Peyer's patch (tissue), 4 donors: Measurements from ENCODE around the gene USP22. TPM values are rescaled to one million over a fixed set of nuclear protein-coding genes. Genes with fewer than 3 reads are reported as not detected.

Experiments
- DNase-seq, 3 donors: peaks; one replicate each; pipeline ENCODE4 v3.0.0-alpha.2; 2017 to 2019
- H3K27ac ChIP-seq, 4 donors: fragments of 200-600 bp; sonication (generic); one replicate each; pipeline ENCODE4 v1.5.1; 2016 to 2019
- H3K27me3 ChIP-seq, 2 donors: fragments of 200-600 bp; sonication (generic); one replicate each; pipeline ENCODE4 v1.5.1; 2019
- H3K36me3 ChIP-seq, 3 donors: fragments of 200-600 bp; sonication (generic); one replicate each; pipeline ENCODE4 v1.5.1; 2016 to 2019
- H3K4me1 ChIP-seq, 4 donors: fragments of 200-600 bp; sonication (generic); one replicate each; pipeline ENCODE4 v1.5.1; 2016 to 2019
- H3K4me3 ChIP-seq, 4 donors: fragments of 200-600 bp; sonication (generic); 1 replicate in 3 of 4; 2 replicates in 1 of 4; pipeline ENCODE4 v1.5.1; 2016 to 2019; ENCODE audit warnings: mild to moderate bottlenecking in 1 of 4
- H3K9me3 ChIP-seq, 4 donors: fragments of 200-600 bp; sonication (generic); one replicate each; pipeline ENCODE4 v1.5.1; 2016 to 2019; ENCODE audit warnings: mild to moderate bottlenecking in 1 of 4
- POLR2A ChIP-seq, 2 donors: fragments of 450-650 bp; IDR thresholded peaks; one replicate each; pipeline ENCODE4 v1.5.1; 2017; ENCODE audit warnings: antibody characterized with exemption in 2 of 2, mild to moderate bottlenecking in 2 of 2, moderate library complexity in 2 of 2
- total RNA-seq, 4 donors: library from RNA; depleted of rRNA; stranded (reverse); fragments of >200 nt; gene quantifications; one replicate each; pipeline ENCODE4 v1.1.0, GENCODE V29; 2016
- TF ChIP-seq, protein P1 (sequence below), 6 experiments: fragments of 450-650 bp in 4 of 6; fragments of 200-600 bp in 2 of 6; sonication (generic) in 1 of 6; IDR thresholded peaks; one replicate each; pipeline ENCODE4 v1.5.1; 2017 to 2019; ENCODE audit warnings: antibody characterized with exemption in 6 of 6, mild to moderate bottlenecking in 3 of 6, moderate library complexity in 1 of 6

The USP22 gene
- total RNA-seq, 4 donors from 2014 or later, result 125 to 229 (median 146) TPM

DNA sequence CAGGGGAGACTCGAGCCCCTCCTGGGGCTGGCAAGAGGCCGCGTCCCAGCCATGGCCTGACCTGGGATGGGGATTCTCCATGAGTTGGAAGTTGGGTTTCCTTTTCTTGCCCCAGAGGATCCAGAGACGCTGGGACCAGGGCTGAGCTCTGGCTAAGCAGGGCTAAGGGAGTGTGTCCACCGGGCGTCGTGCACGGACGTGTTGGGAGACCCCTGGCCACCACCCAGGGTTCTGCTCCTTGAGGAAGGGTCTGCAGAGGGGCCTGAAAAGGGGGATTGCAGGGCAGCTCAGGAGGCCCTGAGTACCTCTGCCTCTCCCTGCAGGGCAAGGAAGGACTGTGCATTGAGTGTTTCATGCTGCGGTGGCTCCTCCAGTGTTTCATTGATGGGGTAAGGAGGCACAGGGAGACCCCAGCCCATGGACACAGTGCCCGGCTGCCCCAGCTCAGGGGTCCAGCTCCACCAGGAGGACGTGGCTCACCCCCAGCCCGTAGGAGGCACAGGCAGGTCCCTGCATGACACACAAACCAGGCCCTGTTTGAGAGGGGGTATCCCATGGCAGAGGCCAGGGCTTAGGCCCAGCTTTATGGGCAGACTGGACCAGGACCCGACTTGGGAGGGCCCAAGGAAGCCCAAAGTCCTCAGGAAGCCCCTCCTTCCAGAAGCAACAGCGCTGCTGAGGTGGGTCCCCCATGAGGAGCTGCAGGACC is 47.5 kb downstream of the USP22 start:
- H3K4me1 ChIP-seq, result peaks cover 0 to 16% (median 0%) of the 10 kb centered on the region in 4 donors
- DNase-seq, result peak in 2 of 3 donors; percentile 38 to 42
- H3K9me3 ChIP-seq, result no peaks in the 10 kb centered on the region
- H3K27me3 ChIP-seq, result no peaks in the 10 kb centered on the region
- H3K27ac ChIP-seq, result no peak overlapping the region
- peaks cover 0 to 10% (median 0%) of the 10 kb centered on the region in 3 donors for H3K36me3 ChIP-seq
- no peak for TF ChIP-seq POLR2A (IDR thresholded peaks at IDR 0.05)
- TF ChIP-seq, protein P1, sequence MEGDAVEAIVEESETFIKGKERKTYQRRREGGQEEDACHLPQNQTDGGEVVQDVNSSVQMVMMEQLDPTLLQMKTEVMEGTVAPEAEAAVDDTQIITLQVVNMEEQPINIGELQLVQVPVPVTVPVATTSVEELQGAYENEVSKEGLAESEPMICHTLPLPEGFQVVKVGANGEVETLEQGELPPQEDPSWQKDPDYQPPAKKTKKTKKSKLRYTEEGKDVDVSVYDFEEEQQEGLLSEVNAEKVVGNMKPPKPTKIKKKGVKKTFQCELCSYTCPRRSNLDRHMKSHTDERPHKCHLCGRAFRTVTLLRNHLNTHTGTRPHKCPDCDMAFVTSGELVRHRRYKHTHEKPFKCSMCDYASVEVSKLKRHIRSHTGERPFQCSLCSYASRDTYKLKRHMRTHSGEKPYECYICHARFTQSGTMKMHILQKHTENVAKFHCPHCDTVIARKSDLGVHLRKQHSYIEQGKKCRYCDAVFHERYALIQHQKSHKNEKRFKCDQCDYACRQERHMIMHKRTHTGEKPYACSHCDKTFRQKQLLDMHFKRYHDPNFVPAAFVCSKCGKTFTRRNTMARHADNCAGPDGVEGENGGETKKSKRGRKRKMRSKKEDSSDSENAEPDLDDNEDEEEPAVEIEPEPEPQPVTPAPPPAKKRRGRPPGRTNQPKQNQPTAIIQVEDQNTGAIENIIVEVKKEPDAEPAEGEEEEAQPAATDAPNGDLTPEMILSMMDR (IDR thresholded peaks at IDR 0.05), result no peak
- no peak overlapping the region for H3K4me3 ChIP-seq

DNA sequence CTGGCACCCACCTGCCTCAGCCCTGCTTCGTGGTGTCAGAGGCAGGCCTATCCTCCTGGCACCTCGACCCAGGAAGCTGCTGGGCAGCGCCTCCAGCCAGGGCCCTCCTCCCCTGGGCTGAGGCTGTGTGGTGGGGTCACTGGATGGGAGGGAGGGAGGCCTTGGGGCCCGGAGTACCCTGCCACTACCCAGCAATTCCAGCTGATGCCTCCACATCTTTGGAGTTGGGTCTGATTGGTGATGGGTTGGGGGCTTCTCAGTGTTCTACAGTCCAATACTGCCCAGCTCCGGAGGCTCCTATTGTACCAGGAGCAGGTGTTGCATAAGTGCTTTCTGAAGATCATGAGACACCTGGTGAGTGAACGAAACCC is 48.0 kb downstream of the USP22 start:
- no peaks in the 10 kb centered on the region for H3K27me3 ChIP-seq
- DNase-seq, result peak in 1 of 3 donors; percentile 6
- H3K9me3 ChIP-seq, result no peaks in the 10 kb centered on the region
- H3K36me3 ChIP-seq, result peaks cover 0 to 5% (median 0%) of the 10 kb centered on the region in 3 donors
- H3K4me3 ChIP-seq, result no peak overlapping the region
- no peak overlapping the region for H3K27ac ChIP-seq
- peaks cover 0 to 11% (median 0%) of the 10 kb centered on the region in 4 donors for H3K4me1 ChIP-seq
- TF ChIP-seq, protein P1 (IDR thresholded peaks at IDR 0.05), result no peak
- no peak for TF ChIP-seq POLR2A (IDR thresholded peaks at IDR 0.05)

DNA sequence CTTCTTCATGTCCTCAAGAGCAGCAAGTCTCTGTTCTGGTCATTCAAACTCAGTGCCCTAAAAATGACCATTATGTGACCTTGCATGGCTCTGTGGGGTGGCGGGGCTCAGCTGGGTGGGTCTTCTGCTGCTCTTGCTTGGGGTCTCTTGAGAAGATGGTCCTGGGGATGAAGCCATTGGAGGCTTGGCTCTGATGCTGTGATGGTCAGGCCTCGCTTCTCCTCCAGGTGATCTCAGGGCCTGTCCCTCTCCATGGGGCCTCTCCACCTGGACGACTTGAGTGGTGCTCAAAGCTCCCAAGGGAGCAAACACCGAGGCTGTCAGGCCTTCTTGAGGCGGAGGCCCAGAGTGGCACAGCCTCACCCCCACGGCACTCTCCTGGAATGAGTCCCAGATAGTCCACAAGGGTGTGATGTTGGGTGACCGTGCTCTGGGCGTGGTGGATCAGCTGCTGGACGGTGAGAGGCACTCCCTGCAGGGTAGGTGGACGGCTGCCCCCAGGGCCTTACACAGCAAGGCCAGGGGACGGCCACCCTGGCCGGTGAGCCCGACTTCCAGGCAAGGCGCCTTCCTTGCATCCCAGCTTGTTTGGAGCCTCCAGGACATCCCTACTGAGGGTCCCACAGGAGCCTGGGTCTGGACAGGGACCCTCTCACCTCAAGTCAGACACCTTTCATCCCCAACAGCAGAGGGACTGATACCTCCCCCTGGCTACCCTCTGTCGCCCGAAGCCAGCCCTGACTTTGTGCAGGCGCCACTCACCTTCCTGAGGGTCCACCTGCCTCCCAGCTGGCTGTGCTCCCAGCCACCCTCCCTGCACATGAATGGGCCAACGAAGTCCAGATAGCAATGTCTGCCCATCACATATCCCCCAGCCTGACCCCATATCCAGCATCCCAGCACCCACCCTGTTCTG is 48.7 kb downstream of the USP22 start:
- peaks cover 0 to 4% (median 0%) of the 10 kb centered on the region in 4 donors for H3K4me1 ChIP-seq
- H3K27ac ChIP-seq, result no peak overlapping the region
- H3K4me3 ChIP-seq, result no peak overlapping the region
- TF ChIP-seq POLR2A (IDR thresholded peaks at IDR 0.05), result no peak
- TF ChIP-seq, protein P1 (IDR thresholded peaks at IDR 0.05), result no peak
- no peaks in the 10 kb centered on the region for H3K27me3 ChIP-seq
- no peaks in the 10 kb centered on the region for H3K36me3 ChIP-seq
- DNase-seq, result peak in 1 of 3 donors; percentile 63
- H3K9me3 ChIP-seq, result no peaks in the 10 kb centered on the region

DNA sequence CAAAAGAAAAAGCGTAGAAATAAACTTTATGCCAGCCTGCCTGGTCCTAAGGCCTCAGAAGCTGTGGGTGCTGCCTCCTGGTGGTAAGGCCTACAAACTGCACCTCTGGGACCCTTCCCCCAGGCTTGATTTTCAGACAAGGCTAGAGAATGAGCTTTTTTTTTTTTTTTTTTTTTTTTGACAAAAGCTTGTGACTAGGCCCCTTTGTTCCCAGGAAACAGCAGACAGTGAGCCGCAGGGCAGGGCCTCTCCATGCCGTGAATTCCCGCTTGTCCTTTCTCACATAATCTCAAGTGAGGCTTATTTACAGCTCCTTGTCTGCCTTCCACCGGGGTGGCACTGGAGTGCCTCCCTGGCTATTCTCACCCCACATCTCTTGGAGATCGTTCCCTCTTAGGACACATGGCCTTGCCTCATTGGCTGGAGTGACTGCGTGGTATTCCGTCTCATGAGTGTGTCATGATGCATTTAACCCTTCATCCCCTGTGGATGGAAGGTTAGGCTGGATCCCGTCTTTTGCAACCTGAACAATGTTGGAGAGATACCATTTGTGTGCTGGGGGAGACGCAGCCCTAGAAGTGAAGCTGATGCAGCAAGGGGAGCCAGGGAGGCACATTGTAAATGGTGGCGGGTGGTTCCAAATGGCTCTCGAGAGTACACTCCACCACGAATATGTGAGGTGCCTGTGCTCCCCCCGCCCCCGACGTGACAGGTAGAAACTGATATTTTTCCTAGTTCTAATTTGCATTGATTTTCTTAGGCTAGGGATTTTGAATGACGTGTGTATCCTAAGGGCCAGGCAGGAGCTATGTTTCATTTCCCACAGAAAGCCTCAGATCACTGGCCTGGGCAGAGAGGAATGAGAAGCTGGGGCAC is 49.6 kb downstream of the USP22 start:
- H3K9me3 ChIP-seq, result no peaks in the 10 kb centered on the region
- H3K4me1 ChIP-seq, result no peaks in the 10 kb centered on the region
- H3K27ac ChIP-seq, result no peak overlapping the region
- TF ChIP-seq, protein P1 (IDR thresholded peaks at IDR 0.05), result peak; percentile 23 to 88 (median 84)
- no peak for TF ChIP-seq POLR2A (IDR thresholded peaks at IDR 0.05)
- no peaks in the 10 kb centered on the region for H3K36me3 ChIP-seq
- H3K4me3 ChIP-seq, result no peak overlapping the region
- peak; percentile 40 to 82 (median 67) for DNase-seq
- no peaks in the 10 kb centered on the region for H3K27me3 ChIP-seq

DNA sequence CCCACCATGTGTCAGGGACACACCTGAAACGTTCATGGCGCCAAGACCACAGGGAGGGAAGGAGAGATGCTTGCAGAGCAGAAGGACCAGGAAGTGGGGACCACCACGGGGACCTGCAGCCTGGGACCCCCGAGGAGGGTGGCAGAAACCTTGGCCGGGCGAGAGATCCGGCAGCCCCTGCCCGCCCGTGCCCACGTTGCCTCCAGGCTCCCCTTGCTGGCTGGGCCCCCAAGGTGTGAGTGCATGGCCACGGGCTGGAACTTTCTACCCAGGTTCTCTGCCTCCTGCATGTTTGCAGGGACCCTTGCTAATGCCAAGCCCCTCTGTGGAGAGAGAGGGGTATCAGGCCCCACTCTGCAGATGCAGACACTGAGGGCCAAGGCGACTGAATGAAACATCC is 50.4 kb downstream of the USP22 start:
- Histone ChIP-seq H3K4me3 (no peak overlapping the region), H3K4me1 (no peaks in the 10 kb centered on the region), H3K27ac (no peak overlapping the region), H3K36me3 (no peaks in the 10 kb centered on the region), H3K27me3 (no peaks in the 10 kb centered on the region), H3K9me3 (no peaks in the 10 kb centered on the region)
- DNase-seq, result peak in 1 of 3 donors; percentile 34
- TF ChIP-seq, protein P1 (IDR thresholded peaks at IDR 0.05), result no peak
- no peak for TF ChIP-seq POLR2A (IDR thresholded peaks at IDR 0.05)
